ENCODE data around the gene IL18BP.

DNA sequence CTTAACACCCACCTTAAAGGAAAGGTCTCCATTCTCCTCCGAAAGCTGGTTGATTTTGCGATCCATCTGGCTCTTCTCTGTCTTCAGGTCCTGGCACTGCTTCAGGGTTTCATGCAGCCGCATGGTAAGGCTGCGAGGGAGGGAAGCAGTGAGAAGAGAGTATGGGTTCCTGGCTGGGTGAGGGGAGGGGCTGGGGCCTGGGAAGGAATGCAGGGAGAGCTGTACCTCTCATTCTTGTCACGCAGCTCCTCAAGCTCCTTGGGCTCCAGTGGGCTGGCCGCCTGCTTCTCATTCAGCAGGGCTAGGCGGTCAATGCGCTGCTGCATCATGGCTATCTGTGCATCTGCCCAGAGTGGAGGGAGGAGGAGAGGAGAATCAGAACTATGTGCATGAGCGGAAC, 19.5 kb downstream of the IL18BP start:
- TF ChIP-seq CTCF (IDR thresholded peaks at IDR 0.05) = no peak
- no peak for TF ChIP-seq EZH2 (IDR thresholded peaks at IDR 0.05; ENCODE audit: borderline replicate concordance, insufficient read depth, low read depth, low read length, poor library complexity, severe bottlenecking)

Measured in B cell (primary cell).